A673 (cell line): ENCODE data around the gene GNG7.

Experiments used
- CTCF ChIP-seq: fragments of 300-800, 200-600 bp; sonication (generic); conservative IDR thresholded peaks from 2 replicates; pipeline ENCODE4 v1.5.1; 2017; ENCODE audit warnings: low read depth, mild to moderate bottlenecking, antibody characterized with exemption, low read length, moderate library complexity, mixed read lengths
- EZH2 ChIP-seq: fragments of 200-600 bp; sonication (generic); IDR thresholded peaks from 2 replicates; pipeline ENCODE4 v1.6.1; 2017; ENCODE audit warnings: borderline replicate concordance, low read depth, mild to moderate bottlenecking, mixed read lengths, antibody characterized with exemption, low read length; ENCODE audit not compliant: poor library complexity, severe bottlenecking

- no peak for TF ChIP-seq CTCF
- no peak for TF ChIP-seq EZH2
These were observed 48.4 kb upstream of the GNG7 start for GRCh38 chr19:2750808-2751437.
